Hepatocyte (in vitro differentiated cells): ENCODE data around the gene DIP2C. TPM values are rescaled to one million over a fixed set of nuclear protein-coding genes. Genes with fewer than 3 reads are reported as not detected.

Source experiments
- DNase-seq: peaks from one replicate; pipeline ENCODE4 v3.0.0-alpha.2; 2016; ENCODE audit warnings: low spot score
- H2AFZ ChIP-seq: fragments of 200-600 bp; sonication (generic); 2 replicates; pipeline ENCODE4 v1.6.0; 2016; ENCODE audit warnings: antibody characterized with exemption, mild to moderate bottlenecking
- H3K27ac ChIP-seq: fragments of 200-600 bp; sonication (generic); 2 replicates; pipeline ENCODE4 v1.5.1; 2016; ENCODE audit warnings: mild to moderate bottlenecking
- H3K27me3 ChIP-seq: fragments of 200-600 bp; sonication (generic); 2 replicates; pipeline ENCODE4 v1.6.1; 2016
- H3K36me3 ChIP-seq: fragments of 200-600 bp; sonication (generic); replicated peaks from 2 replicates; pipeline ENCODE4 v1.5.1; 2016; ENCODE audit warnings: low read depth; ENCODE audit not compliant: insufficient read depth
- H3K4me1 ChIP-seq: fragments of 200-600 bp; sonication (generic); 2 replicates; pipeline ENCODE4 v1.5.1; 2016; ENCODE audit warnings: mild to moderate bottlenecking, moderate library complexity; ENCODE audit not compliant: insufficient read depth
- H3K4me2 ChIP-seq: fragments of 200-600 bp; sonication (generic); 2 replicates; pipeline ENCODE4 v1.6.0; 2016
- H3K4me3 ChIP-seq: fragments of 200-600 bp; sonication (generic); 2 replicates; pipeline ENCODE4 v1.5.1; 2016; ENCODE audit warnings: mild to moderate bottlenecking
- H3K79me2 ChIP-seq: fragments of 200-600 bp; sonication (generic); 2 replicates; pipeline ENCODE4 v1.6.0; 2017; ENCODE audit warnings: mild to moderate bottlenecking
- H3K9me2 ChIP-seq: fragments of 200-600 bp; sonication (generic); replicated peaks from 2 replicates; pipeline ENCODE4 v1.6.0; 2017; ENCODE audit warnings: mild to moderate bottlenecking; ENCODE audit not compliant: insufficient read depth
- H3K9me3 ChIP-seq: fragments of 200-600 bp; sonication (generic); 2 replicates; pipeline ENCODE4 v1.5.1; 2016; ENCODE audit warnings: low read depth, mild to moderate bottlenecking
- H4K20me1 ChIP-seq: fragments of 200-600 bp; sonication (generic); 2 replicates; pipeline ENCODE4 v1.6.0; 2016; ENCODE audit warnings: mild to moderate bottlenecking; ENCODE audit not compliant: insufficient read depth, poor library complexity, severe bottlenecking
- CTCF ChIP-seq: fragments of 200-600 bp; sonication (generic); IDR thresholded peaks from 2 replicates; pipeline ENCODE4 v1.5.1; 2016; ENCODE audit warnings: antibody characterized with exemption, mild to moderate bottlenecking; ENCODE audit not compliant: poor library complexity
- EZH2 ChIP-seq: fragments of 200-600 bp; sonication (generic); IDR thresholded peaks from 2 replicates; pipeline ENCODE4 v1.6.1; 2016; ENCODE audit warnings: antibody characterized with exemption, mild to moderate bottlenecking, borderline replicate concordance
- EZH2phosphoT487 ChIP-seq: fragments of 200-600 bp; sonication (generic); IDR thresholded peaks from one replicate; pipeline ENCODE4 v1.6.1; 2018; ENCODE audit warnings: antibody characterized with exemption, mild to moderate bottlenecking, low read depth, moderate library complexity; ENCODE audit not compliant: unreplicated experiment, severe bottlenecking
- WGBS: methylation state at CpG from one replicate; pipeline ENCODE4 v1.1.6; 2016; ENCODE audit warnings: low lambda C conversion rate; ENCODE audit errors: missing lambda C conversion rate; 5-methylcytosine and 5-hydroxymethylcytosine counted together
- polyA plus RNA-seq: library from polyadenylated mRNA; unstranded; fragments of >200 nt; fragmentation: Nextera tagmentation; extraction: Ambion mirVana; gene quantifications from 2 replicates; pipeline ENCODE4 v1.2.1, GENCODE V29; 2016
- total RNA-seq: library from RNA; depleted of rRNA; stranded (reverse); fragments of >200 nt; gene quantifications from 2 replicates; pipeline ENCODE4 v1.2.3, GENCODE V29; 2014

Gene DIP2C
- total and polyA plus RNA-seq, 2 experiments from 2014 or later, result 11.1 to 12.8 TPM

- Histone ChIP-seq H3K4me2 (no peak overlapping the region), H3K79me2 (peaks cover 88% of the 10 kb centered on the region), H3K4me3 (no peak overlapping the region), H4K20me1 (peaks cover 74% of the 10 kb centered on the region), H3K27me3 (no peaks in the 10 kb centered on the region), H2AFZ (no peak overlapping the region), H3K9me3 (no peaks in the 10 kb centered on the region), H3K9me2 (no peaks in the 10 kb centered on the region), H3K4me1 (no peaks in the 10 kb centered on the region), H3K36me3 (no peaks in the 10 kb centered on the region), H3K27ac (no peak overlapping the region)
- DNase-seq, result no peak
- TF ChIP-seq EZH2phosphoT487, result no peak
- TF ChIP-seq EZH2, result no peak
- TF ChIP-seq CTCF, result no peak
- WGBS, result 83% methylated on average over 14 of the region's 14 CpGs
Measured at GRCh38 chr10:581776-582330, 107.6 kb downstream of the DIP2C start.

GRCh38 chr10:580778-581177 lies 108.7 kb downstream of the DIP2C start:
- H3K27ac ChIP-seq, result no peak overlapping the region
- peaks cover 69% of the 10 kb centered on the region for H4K20me1 ChIP-seq
- H3K4me2 ChIP-seq, result no peak overlapping the region
- H3K4me1 ChIP-seq, result peaks cover 2% of the 10 kb centered on the region
- H3K4me3 ChIP-seq, result no peak overlapping the region
- H3K79me2 ChIP-seq, result peaks cover 88% of the 10 kb centered on the region
- no peak for DNase-seq
- H3K27me3 ChIP-seq, result no peaks in the 10 kb centered on the region
- no peaks in the 10 kb centered on the region for H3K9me2 ChIP-seq
- WGBS, result 73% methylated on average over 6 of the region's 6 CpGs
- H3K36me3 ChIP-seq, result no peaks in the 10 kb centered on the region
- no peak for TF ChIP-seq EZH2phosphoT487
- TF ChIP-seq EZH2, result no peak
- TF ChIP-seq CTCF, result no peak
- H3K9me3 ChIP-seq, result no peaks in the 10 kb centered on the region
- H2AFZ ChIP-seq, result no peak overlapping the region

GRCh38 chr10:576130-576465 lies 113.4 kb downstream of the DIP2C start:
- peaks cover 6% of the 10 kb centered on the region for H3K4me1 ChIP-seq
- no peak overlapping the region for H3K4me3 ChIP-seq
- no peaks in the 10 kb centered on the region for H3K27me3 ChIP-seq
- H3K79me2 ChIP-seq, result peaks cover 86% of the 10 kb centered on the region
- no peaks in the 10 kb centered on the region for H3K9me3 ChIP-seq
- H3K4me2 ChIP-seq, result no peak overlapping the region
- no peak overlapping the region for H3K27ac ChIP-seq
- H4K20me1 ChIP-seq, result peaks cover 57% of the 10 kb centered on the region
- WGBS, result 90% methylated on average over 10 of the region's 10 CpGs
- no peak overlapping the region for H2AFZ ChIP-seq
- no peaks in the 10 kb centered on the region for H3K36me3 ChIP-seq
- H3K9me2 ChIP-seq, result no peaks in the 10 kb centered on the region
- TF ChIP-seq CTCF (no peak), EZH2phosphoT487 (no peak), EZH2 (no peak)
- DNase-seq, result no peak
